Heart left ventricle (tissue), 16 donors: ENCODE measurements around the gene FAM118B. TPM values are rescaled to one million over a fixed set of nuclear protein-coding genes. Genes with fewer than 3 reads are reported as not detected.

Experiments
- ATAC-seq, 4 donors: fragments of 200-7000 bp; cut with Tn5 transposase; one replicate each; pipeline ENCODE4 v1.9.1; 2020 to 2022; ENCODE audit warnings: moderate library complexity in 4 of 4, mild to moderate bottlenecking in 3 of 4, moderate number of reproducible peaks in 1 of 4
- DNase-seq, 5 donors: peaks; one replicate each; pipeline ENCODE4 v3.0.0-alpha.2; 2020
- H3K27ac ChIP-seq, 12 donors: fragments of 200-600 bp; sonication (generic) in 4 of 12; one replicate each; pipeline versions ENCODE4 v1.5.0 to v1.8.0; 2016 to 2022; ENCODE audit warnings: mild to moderate bottlenecking in 2 of 12
- H3K27me3 ChIP-seq, 9 donors: fragments of 200-600 bp; sonication (generic) in 2 of 9; one replicate each; pipeline versions ENCODE4 v1.5.1 to v1.8.0; 2016 to 2022; ENCODE audit warnings: mild to moderate bottlenecking in 3 of 9
- H3K36me3 ChIP-seq, 9 donors: fragments of 200-600 bp; sonication (generic) in 2 of 9; one replicate each; pipeline versions ENCODE4 v1.5.0 to v1.8.0; 2018 to 2022; ENCODE audit warnings: mild to moderate bottlenecking in 2 of 9
- H3K4me1 ChIP-seq, 12 donors: fragments of 200-600 bp; sonication (generic) in 4 of 12; one replicate each; pipeline versions ENCODE4 v1.5.0 to v1.8.0; 2016 to 2022; ENCODE audit warnings: mild to moderate bottlenecking in 3 of 12
- H3K4me3 ChIP-seq, 12 donors: fragments of 200-600 bp; sonication (generic) in 4 of 12; one replicate each; pipeline versions ENCODE4 v1.5.0 to v1.8.0; 2017 to 2022; ENCODE audit warnings: mild to moderate bottlenecking in 9 of 12, moderate library complexity in 4 of 12
- H3K9me3 ChIP-seq, 12 donors: fragments of 200-600 bp; sonication (generic) in 4 of 12; one replicate each; pipeline versions ENCODE4 v1.5.0 to v1.8.0; 2016 to 2022; ENCODE audit warnings: mild to moderate bottlenecking in 1 of 12
- POLR2A ChIP-seq, 2 donors: fragments of 450-650 bp; IDR thresholded peaks; one replicate each; pipeline ENCODE4 v1.6.1; 2017; ENCODE audit warnings: antibody characterized with exemption in 2 of 2, mild to moderate bottlenecking in 2 of 2, moderate library complexity in 2 of 2
- WGBS, 4 donors: extraction: QIAGEN DNeasy Blood & Tissue Kit in 2 of 4; methylation state at CpG; one replicate each; pipeline versions ENCODE4 v1.1.5 to v1.1.7; 2013 to 2018; 5-methylcytosine and 5-hydroxymethylcytosine counted together
- intact Hi-C, 10 donors: fragments of 100-400 bp; cut with DNase I; formaldehyde crosslinking; loops; one replicate each; pipeline versions ENCODE4 v1.11.1 to v1.14.2; 2022
- polyA plus RNA-seq, 2 donors: library from polyadenylated mRNA; stranded (reverse); fragments of 200-250 nt; gene quantifications; one replicate each; pipeline ENCODE4 v1.2.3, GENCODE V29; 2013
- total RNA-seq, 9 donors: library from RNA; depleted of rRNA in 2 of 9; stranded (reverse); fragments of >200 nt in 2 of 9; fragmentation: NEBNext Ultra II Directional in 3 of 9; extraction: Animal tissue kit (Norgen Biotek cat#: 25700) in 3 of 9; gene quantifications; one replicate each; pipeline versions ENCODE4 v1.1.0 to v1.2.4, GENCODE V29; 2016 to 2023
- TF ChIP-seq, protein P1 (sequence below), 12 donors: fragments of 200-600 bp; sonication (generic) in 4 of 12; IDR thresholded peaks; one replicate each; pipeline versions ENCODE4 v1.5.0 to v1.8.0; 2018 to 2022; ENCODE audit warnings: antibody characterized with exemption in 12 of 12, mild to moderate bottlenecking in 5 of 12
- donor health status: ischemic (EF 13 %, LVEDD 7.1; RV severe dilation, severe dysfunction).
- donor health status: healthy with polysubstance abuse.
- donor health status: DM: no; HTN: yes; CAD: no.
- donor health status: DM: no; HTN: no; CAD: no.
- donor health status: ischemic (EF 25% LVEDD 6.9; RV normal size, moderate dysfunction).
- donor health status: ischemic (EF 25% LVEDD 5.7; RV mildly dilated, moderate dysfunction).
- donor health status: healthy.
- donor health status: DM: yes; HTN: yes; CAD: no.
- donor health status: ischemic (EF 35%, LVEDD 5.7; RV mildly dilated, moderate dysfunction).
- donor health status: nonischemic (EF 11% LVEDD 7.7; RV severe dilation, severe dysfunction).
- donor health status: DM: yes; HTN: yes; CAD: no.
- donor health status: PGD.
- donor health status: ischemic (EF 29% LVEDD 5.4; RV normal size, mild dysfunction).
- donor health status: nonischemic (EF 23%, LVEDD 6.1; RV moderate dilation, normal function).

Gene FAM118B
- total and polyA plus RNA-seq, 11 donors, result 8.5 to 41.0 (median 21.8) TPM

DNA sequence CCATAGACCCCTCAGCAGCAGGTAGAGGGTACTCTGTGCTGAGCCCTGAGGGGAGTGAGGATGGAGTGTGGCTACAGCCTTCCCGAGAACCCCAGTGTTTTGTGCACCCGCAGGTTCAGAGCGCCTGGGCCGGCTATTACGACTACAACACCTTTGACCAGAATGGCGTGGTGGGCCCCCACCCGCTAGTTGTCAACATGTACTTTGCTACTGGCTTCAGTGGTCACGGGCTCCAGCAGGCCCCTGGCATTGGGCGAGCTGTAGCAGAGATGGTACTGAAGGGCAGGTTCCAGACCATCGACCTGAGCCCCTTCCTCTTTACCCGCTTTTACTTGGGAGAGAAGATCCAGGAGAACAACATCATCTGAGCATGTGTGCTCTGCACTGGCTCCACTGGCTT is 65.7 kb downstream of the FAM118B start:
- Histone ChIP-seq H3K27ac (no peak overlapping the region), H3K36me3 (peaks cover 0 to 58% (median 49%) of the 10 kb centered on the region in 9 donors), H3K4me3 (no peak overlapping the region), H3K4me1 (peaks cover 0 to 23% (median 7%) of the 10 kb centered on the region in 12 donors), H3K9me3 (no peaks in the 10 kb centered on the region), H3K27me3 (no peaks in the 10 kb centered on the region)
- 95 to 99% (median 96%) methylated on average over 9 to 11 of the region's 11 CpGs for WGBS, 4 donors
- no peak for ATAC-seq
- DNase-seq, result no peak
- intact Hi-C loops, result no loop called here
- TF ChIP-seq, protein P1, sequence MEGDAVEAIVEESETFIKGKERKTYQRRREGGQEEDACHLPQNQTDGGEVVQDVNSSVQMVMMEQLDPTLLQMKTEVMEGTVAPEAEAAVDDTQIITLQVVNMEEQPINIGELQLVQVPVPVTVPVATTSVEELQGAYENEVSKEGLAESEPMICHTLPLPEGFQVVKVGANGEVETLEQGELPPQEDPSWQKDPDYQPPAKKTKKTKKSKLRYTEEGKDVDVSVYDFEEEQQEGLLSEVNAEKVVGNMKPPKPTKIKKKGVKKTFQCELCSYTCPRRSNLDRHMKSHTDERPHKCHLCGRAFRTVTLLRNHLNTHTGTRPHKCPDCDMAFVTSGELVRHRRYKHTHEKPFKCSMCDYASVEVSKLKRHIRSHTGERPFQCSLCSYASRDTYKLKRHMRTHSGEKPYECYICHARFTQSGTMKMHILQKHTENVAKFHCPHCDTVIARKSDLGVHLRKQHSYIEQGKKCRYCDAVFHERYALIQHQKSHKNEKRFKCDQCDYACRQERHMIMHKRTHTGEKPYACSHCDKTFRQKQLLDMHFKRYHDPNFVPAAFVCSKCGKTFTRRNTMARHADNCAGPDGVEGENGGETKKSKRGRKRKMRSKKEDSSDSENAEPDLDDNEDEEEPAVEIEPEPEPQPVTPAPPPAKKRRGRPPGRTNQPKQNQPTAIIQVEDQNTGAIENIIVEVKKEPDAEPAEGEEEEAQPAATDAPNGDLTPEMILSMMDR (IDR thresholded peaks at IDR 0.05), result no peak
- no peak for TF ChIP-seq POLR2A (IDR thresholded peaks at IDR 0.05)

DNA sequence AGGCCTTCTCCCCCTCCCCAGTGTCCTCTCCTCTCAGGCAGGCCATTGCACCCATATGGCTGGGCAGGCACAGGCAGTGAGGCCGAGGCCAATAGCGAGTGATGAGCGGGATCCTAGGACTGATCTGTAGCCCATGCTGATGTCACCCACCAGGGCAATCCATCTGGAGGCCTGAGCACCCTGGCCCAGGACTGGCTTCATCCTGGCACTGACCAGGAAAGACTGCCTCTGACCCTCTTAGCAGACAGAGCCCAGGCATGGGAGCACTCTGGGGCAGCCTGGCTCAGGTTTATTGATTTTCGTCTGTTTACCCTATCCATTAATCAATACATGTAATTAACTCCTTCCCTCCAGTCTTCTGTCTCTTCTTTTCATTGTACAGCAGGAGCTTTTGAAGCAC is 66.2 kb downstream of the FAM118B start:
- ATAC-seq (no peak), DNase-seq (no peak)
- Histone ChIP-seq H3K36me3 (peaks cover 0 to 54% (median 46%) of the 10 kb centered on the region in 9 donors), H3K4me1 (peaks cover 0 to 25% (median 7%) of the 10 kb centered on the region in 12 donors), H3K27me3 (no peaks in the 10 kb centered on the region), H3K27ac (no peak overlapping the region), H3K4me3 (no peak overlapping the region), H3K9me3 (no peaks in the 10 kb centered on the region)
- intact Hi-C loops, result no loop called here
- WGBS, 4 donors, result 90 to 96% (median 94%) methylated on average over 1 to 4 of the region's 4 CpGs
- TF ChIP-seq, protein P1 (IDR thresholded peaks at IDR 0.05), result no peak
- no peak for TF ChIP-seq POLR2A (IDR thresholded peaks at IDR 0.05)

DNA sequence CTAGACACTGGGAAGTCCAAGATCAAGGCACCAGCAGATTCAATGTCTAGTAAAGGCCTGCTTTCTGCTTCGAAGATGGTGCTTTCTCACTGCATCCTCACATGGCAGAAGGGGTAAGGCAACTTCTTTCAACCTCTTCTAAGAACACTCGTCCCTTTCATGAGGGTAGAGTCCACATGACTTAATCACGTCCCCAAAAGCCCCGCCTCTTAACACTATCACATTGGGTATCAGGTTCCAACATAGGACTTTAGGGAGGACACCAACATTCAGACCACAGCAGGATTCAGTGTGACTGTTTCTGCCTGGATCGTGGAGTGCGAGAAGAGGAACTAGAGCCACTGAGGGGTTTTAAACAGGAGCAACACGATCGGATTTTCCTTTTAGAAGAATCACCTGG is 67.6 kb downstream of the FAM118B start:
- Histone ChIP-seq H3K9me3 (no peaks in the 10 kb centered on the region), H3K4me3 (no peak overlapping the region), H3K27ac (no peak overlapping the region), H3K27me3 (no peaks in the 10 kb centered on the region), H3K36me3 (peaks cover 0 to 40% (median 36%) of the 10 kb centered on the region in 9 donors), H3K4me1 (peaks cover 0 to 33% (median 9%) of the 10 kb centered on the region in 12 donors)
- WGBS, 4 donors, result 77 to 83% (median 78%) methylated on average over 8 of the region's 8 CpGs
- TF ChIP-seq POLR2A (IDR thresholded peaks at IDR 0.05), result no peak
- TF ChIP-seq, protein P1 (IDR thresholded peaks at IDR 0.05), result no peak
- intact Hi-C loops, result no loop called here
- ATAC-seq (no peak), DNase-seq (no peak)

DNA sequence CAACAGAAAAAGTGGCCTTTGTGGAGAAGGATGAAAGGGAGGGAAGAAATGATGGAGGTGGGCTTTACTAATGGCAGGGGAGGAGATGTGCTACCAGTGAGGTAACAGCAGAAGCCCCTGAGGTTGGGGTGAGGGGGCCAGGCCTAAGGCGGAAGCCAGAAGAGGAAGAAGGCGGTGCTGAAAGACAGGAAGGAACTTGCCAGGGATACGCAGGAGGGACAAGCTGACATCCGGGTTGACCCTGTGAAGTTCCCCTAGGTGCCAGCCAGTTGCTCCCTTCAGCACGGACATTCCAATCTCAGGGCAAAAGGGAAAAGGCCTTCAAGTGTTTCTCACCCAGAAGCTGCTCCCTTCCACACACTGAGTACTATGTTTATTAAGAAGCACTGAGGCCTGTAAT is 69.0 kb downstream of the FAM118B start:
- peaks cover 0 to 27% (median 22%) of the 10 kb centered on the region in 9 donors for H3K36me3 ChIP-seq
- no peak for TF ChIP-seq POLR2A (IDR thresholded peaks at IDR 0.05)
- TF ChIP-seq, protein P1 (IDR thresholded peaks at IDR 0.05), result no peak
- ATAC-seq, result no peak
- peak overlapping the region in 1 of 12 donors; percentile 42 for H3K27ac ChIP-seq
- no peaks in the 10 kb centered on the region for H3K9me3 ChIP-seq
- DNase-seq, result peak in 2 of 5 donors; percentile 42 to 45
- peaks cover 0 to 45% (median 9%) of the 10 kb centered on the region in 12 donors for H3K4me1 ChIP-seq
- H3K27me3 ChIP-seq, result no peaks in the 10 kb centered on the region
- intact Hi-C loops, result no loop called here
- no peak overlapping the region for H3K4me3 ChIP-seq
- WGBS, 4 donors, result 64 to 73% (median 68%) methylated on average over 5 of the region's 5 CpGs
